Measurements from ENCODE around the gene POLR1E. TPM values are rescaled to one million over a fixed set of nuclear protein-coding genes. Genes with fewer than 3 reads are reported as not detected.
A peak's percentile ranks its signal among the peaks of the same experiment; 100 is the strongest.

Gene POLR1E
- total RNA-seq, 1 experiment from 2014 or later: 31.4 TPM

GRCh38 chr9:37485389-37486255 is at the start of gene POLR1E (continued):
- TF ChIP-seq ZNF512 (CRISPR knock-in tag; IDR thresholded peaks at IDR 0.05; ENCODE audit: borderline replicate concordance) (no peak), ZNF281 (CRISPR knock-in tag; IDR thresholded peaks at IDR 0.05) (no peak), USF1 (CRISPR knock-in tag; IDR thresholded peaks at IDR 0.05) (peak; percentile 82), ZNF138 (CRISPR knock-in tag; conservative IDR thresholded peaks at IDR 0.05) (no peak), ESRRA (CRISPR knock-in tag; IDR thresholded peaks at IDR 0.05; ENCODE audit: borderline replicate concordance) (no peak)

GRCh38 chr9:37436540-37436939 is 49.2 kb upstream of the POLR1E start:
- TF ChIP-seq FOXP1 (CRISPR knock-in tag; IDR thresholded peaks at IDR 0.05; ENCODE audit: borderline replicate concordance) (no peak), ETV6 (CRISPR knock-in tag; IDR thresholded peaks at IDR 0.05) (no peak), USF2 (CRISPR knock-in tag; IDR thresholded peaks at IDR 0.05) (no peak), ZNF416 (CRISPR knock-in tag; IDR thresholded peaks at IDR 0.05) (no peak), ESRRA (CRISPR knock-in tag; IDR thresholded peaks at IDR 0.05; ENCODE audit: borderline replicate concordance) (no peak), ZNF232 (CRISPR knock-in tag; IDR thresholded peaks at IDR 0.05) (no peak), ZNF423 (CRISPR knock-in tag; IDR thresholded peaks at IDR 0.05) (no peak), FOXP4 (CRISPR knock-in tag; IDR thresholded peaks at IDR 0.05) (no peak), ZNF263 (CRISPR knock-in tag; IDR thresholded peaks at IDR 0.05; ENCODE audit: low read depth) (no peak), CREB1 (CRISPR knock-in tag; IDR thresholded peaks at IDR 0.05) (no peak), E2F1 (CRISPR knock-in tag; IDR thresholded peaks at IDR 0.05) (no peak), ZMAT4 (CRISPR knock-in tag; IDR thresholded peaks at IDR 0.05) (no peak), NFE2L1 (CRISPR knock-in tag; IDR thresholded peaks at IDR 0.05) (no peak), GABPB1 (CRISPR knock-in tag; IDR thresholded peaks at IDR 0.05) (no peak), SP1 (CRISPR knock-in tag; conservative IDR thresholded peaks at IDR 0.05) (no peak), CDX4 (CRISPR knock-in tag; IDR thresholded peaks at IDR 0.05; ENCODE audit: borderline replicate concordance) (no peak), MYBL2 (CRISPR knock-in tag; IDR thresholded peaks at IDR 0.05) (no peak), E2F5 (CRISPR knock-in tag; IDR thresholded peaks at IDR 0.05) (no peak), MXD4 (CRISPR knock-in tag; IDR thresholded peaks at IDR 0.05; ENCODE audit: borderline replicate concordance) (no peak)
- Mint-ChIP-seq H3K27ac (peak overlapping the region; percentile 41; the same call in 1 of the 2 replicates), H3K4me1 (peaks cover 27% of the 10 kb centered on the region), H3K9me3 (no peaks in the 10 kb centered on the region), H3K4me3 (no peak overlapping the region), H3K27me3 (ENCODE audit: low read depth) (no peaks in the 10 kb centered on the region), H3K36me3 (peaks cover 72% of the 10 kb centered on the region)
- ChIA-PET CTCF (no interaction called here), POLR2A (no interaction called here)
- no peak for DNase-seq (ENCODE audit: low spot score)
- ATAC-seq: no peak

All from WTC11 (cell line).